Activated CD4-positive, alpha-beta T cell treated with anti-CD3 and anti-CD28 coated beads, Interleukin-2, amount 50 U/mL, for 48 hours (primary cell): ENCODE results near the gene SGO2.

Experiments used
- DNase-seq, 2 experiments: peaks; one replicate each; pipeline ENCODE4 v3.0.0-alpha.2; 2020

Gene SGO2

DNA sequence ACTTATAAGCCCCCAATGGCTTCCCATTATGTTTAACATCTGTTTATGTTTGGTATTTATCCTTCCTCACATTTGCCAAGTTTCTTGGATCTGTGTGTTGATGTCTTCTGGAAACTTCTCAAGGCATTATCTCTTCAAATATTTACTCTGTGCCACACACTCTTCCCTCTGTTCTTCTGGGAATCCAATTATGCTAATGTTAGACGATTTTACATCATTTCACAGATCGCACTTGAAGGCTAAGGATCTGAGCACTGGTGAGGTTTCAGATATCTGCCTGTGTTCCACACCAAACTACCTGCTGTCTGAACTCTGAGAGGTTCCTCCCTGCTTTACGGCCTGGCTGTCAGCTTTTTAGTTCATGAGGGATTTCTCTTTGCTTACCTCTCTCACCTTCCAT, 69.9 kb downstream of the SGO2 start:
- DNase-seq, result no peak

DNA sequence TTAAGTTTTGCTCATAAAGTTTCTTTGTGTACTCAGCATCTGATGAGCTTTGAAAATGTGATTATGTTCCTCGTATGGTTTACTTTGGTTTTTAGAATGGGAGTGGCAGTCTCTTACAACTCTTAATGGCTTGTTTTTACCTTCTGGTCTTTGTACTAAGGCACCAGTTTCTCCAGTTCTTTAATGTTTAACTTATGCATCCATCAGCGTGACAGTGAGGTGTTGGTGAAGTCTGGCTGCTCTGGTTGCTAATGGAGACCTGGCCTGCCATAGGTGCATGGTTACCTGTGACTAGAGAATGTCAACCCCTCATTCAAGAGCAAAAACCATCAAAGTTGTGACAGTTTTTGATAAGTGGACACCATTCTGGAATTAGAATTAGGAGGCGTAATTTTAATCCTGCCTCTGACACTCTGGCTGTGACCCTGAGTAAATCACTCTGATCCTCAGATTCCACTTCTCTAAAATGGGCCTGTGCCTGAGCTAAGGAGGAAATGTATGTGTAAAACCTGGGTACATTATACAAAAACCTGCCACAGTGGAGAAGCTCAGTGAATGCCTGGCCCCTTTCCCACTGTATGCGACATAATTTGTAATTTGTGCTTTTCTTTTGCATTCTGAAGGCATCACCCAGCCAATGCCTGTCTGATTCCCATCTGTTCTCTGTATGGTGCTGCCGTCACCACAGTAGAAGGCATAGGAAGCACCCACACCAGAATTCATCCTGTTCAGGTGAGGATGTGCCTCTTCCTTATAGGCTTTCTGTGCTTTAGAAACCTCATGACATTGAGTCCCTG, 71.0 kb downstream of the SGO2 start:
- no peak for DNase-seq

DNA sequence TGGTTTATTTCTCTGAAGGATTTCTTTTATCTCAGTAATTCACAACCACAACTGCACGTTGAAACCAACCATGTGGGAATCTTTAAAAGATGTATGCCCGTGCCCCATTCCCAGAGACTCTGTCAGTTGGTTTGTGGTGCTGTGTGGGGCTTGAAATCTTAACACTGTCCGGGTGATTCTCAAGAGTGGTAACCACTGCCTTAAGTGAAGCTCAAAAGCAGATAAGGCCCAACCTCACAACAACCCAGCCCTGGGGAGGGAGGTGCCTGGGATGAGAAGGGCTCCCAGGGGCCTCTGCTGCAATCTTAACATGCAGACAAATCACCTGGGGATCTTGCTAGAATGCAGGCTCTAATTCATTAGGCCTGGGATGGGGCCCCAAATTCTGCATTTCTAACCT, 73.2 kb downstream of the SGO2 start:
- no peak for DNase-seq

DNA sequence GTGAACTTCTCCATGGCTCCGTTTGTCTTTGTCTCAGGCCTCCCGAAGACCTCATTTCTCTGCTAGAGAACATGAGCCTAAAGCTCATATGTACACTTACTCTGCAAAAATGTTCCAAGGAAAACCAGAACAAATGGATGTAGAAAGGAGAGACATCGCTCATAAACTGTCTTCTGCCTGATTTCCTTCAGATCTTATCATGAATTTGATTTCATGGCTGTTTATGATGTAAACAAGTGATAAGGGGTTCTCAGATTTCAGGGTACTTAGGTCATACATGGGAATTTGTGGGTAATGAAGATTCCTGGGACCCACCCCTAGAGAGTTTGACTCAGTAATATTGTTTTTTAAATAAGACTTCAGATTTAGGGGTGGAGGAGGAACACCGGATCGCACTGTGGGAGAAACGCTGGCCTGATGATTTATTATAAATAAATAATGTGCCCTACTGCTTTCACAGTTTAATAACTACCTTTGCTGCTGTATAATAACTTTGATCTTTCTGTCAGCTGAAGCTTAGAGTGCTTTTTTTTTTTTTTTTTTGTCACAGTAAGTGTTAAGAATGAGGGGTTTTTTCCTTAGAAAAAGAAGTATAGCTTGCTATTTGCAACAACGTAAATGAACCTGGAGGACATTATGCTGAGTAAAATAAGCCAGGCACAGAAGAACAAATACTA, 74.7 kb downstream of the SGO2 start:
- no peak for DNase-seq

DNA sequence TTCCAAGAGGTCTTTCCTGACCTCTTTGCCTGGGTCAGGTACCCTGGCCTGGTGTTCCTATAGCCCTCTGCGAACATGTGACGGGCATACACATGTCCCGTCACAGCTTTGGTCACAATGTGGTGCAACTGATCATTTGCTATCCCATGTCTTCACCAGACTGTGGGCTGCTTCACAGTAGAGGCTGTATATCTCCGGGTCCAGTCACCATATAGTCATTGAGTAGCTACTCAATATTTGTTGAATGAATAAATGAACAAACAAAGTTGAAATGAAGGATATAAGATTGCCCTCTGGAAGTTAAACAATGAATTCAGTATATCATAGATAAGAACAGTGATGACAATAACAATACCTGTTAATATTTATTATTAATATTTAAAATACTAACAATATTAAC, 76.6 kb downstream of the SGO2 start:
- no peak for DNase-seq

DNA sequence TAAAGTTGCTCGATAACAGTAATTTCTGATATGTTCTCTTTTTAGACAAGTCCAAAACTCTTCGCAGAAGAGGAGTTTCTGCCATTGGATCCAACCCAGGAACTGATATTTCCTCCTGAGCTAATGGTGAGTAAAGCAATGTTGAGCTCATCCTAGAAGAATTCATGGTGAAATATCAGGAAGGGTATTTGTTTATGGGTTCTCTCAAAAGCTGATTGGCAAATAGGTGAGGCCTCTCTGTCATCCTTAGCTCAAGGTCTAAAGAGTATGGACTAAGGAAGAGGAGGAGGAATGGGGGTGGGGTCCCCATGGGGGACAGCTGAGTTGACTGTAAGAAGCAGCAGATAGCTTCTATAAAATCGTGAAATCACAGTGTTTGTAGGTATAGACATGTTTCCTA, 78.0 kb downstream of the SGO2 start:
- no peak for DNase-seq

DNA sequence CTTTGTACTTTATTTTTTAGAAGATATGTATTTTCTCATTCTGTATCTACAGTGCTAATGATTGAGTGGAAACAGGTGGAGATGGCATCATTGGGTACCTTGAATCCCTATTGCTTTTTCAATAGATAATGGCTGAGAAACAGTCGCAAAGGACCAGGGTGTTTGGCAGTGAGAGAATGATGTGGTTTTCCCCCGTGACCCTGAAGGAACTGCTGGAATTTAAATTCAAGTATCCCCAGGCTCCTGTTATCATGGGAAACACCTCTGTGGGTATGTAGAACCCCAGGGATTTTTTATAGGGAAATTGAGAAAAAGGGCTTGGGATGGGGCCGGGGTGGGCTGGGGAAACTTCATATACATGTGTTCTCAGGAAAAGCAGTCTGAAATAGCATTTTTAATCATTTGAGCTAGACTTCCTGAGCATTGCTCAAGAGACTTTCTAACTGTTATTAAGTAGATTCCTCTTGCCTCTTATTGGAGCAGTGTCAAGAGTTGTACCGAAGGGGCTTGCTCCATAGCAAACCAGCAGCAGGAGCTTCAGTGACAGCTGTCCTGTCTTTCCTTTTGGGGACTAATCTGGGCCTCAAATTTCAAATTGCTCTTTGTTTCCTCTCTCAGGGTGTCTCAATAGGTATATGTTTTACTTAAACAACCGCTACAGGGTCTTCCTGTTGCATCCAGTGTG, 78.7 kb downstream of the SGO2 start:
- no peak for DNase-seq

DNA sequence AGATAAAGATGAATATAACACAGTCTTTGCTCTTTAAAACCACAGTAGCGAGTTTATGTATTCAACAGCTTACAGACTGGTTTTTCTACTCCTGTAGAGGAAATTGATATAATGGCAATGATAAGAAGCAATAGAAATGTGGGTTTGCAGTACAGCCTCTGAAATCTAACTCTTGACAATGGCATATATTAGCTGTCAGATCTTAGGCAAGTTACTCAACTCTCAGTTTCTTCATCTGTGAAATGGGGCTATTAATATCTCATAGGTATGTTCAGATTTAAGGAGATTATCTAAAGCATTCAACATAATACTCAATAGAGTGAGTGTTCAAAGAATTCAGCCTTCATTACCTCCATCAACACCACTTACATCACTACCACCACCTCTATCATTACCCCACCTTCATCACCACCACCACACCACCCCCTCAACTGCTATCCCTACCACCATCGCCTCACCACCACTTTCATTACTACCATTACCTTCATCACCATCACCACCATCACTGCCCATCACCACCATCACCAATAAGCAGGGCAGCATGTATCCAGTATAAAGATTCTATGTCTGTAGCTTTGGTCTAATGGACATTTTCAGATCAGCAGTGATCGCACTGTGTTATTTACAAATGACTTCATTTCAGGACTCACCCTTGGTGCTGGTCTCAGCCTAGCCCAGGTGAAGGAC, 82.5 kb downstream of the SGO2 start:
- DNase-seq, result no peak

DNA sequence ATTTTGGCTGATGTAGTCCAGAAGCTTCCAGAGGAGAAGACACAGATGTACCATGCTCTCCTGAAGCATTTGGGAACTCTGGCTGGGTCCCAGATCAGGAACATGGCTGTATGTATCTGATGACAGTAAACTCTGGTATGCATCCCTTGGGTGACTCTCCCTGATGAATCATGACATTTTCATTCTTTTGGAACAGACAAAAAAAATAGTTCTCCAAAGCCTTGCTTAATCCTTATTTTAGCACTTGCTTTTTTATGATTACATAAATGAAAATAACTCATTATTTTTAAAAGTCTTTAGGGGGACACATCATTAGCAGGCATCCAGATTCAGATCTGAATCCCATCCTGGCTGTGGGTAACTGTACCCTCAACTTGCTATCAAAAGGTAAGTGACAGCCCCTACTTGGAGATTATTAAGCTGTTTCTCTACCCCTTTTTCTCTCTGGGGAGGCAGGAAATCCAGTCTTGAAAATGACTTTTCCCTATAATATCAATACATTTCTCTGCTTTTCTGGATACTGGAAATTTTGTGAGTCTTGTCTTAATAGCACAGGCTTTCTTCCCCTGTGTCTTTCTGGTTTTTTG, 83.1 kb downstream of the SGO2 start:
- no peak for DNase-seq

DNA sequence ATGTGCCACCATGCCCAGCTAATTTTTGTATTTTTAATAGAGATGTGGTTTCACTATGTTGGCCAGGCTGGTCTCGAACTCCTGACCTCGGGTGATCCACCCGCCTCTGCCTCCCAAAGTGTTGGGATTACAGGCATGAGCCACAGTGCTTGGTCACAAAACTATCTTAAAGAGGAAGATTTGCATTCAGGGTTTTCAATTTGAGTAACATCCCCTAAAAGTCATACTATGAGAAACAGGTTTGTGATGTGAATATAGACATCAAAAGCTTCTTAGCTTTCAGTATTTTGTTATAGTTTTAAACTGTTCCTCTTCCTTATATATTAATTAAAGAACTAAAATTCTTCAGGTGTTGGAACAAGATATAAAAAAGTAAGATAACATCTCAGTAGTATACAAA, 84.2 kb downstream of the SGO2 start:
- peak in 1 of 2 experiments; percentile 5 for DNase-seq

DNA sequence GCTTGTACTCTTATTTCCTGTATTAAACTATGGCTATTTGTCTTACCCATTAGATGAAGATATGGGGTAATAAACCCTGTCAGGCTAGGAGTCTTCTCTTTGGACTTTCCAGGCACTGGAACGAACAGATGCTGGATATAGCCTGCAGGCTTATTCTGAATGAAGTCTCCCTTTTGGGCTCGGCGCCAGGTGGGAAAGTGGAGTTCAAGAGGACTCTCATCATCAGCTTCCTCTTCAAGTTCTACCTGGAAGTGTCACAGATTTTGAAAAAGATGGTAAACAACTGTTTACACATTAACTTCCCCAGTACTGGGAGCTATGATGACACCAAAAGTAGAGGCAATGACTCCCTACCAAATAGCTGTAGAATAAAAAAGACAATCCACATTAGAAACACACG, 87.7 kb downstream of the SGO2 start:
- DNase-seq, result no peak

DNA sequence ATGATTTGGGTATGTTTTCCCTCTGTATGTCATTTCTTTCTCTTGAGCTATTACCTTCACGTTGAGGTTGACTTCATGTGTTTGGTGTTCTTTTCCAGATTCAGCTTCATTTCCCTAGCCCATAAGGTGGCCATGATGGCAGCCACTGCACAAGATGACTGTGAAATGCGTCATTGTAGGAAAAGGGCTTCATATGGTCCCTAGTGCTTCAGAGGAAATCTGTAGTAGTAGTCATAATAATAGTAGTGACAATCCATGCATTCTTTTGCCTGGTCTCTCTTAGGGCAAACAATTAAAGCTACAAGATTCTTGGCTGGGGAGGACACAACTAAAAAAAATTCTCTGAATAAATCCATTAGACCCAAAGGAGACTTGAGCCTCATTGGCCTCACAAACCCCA, 88.2 kb downstream of the SGO2 start:
- DNase-seq, result no peak

DNA sequence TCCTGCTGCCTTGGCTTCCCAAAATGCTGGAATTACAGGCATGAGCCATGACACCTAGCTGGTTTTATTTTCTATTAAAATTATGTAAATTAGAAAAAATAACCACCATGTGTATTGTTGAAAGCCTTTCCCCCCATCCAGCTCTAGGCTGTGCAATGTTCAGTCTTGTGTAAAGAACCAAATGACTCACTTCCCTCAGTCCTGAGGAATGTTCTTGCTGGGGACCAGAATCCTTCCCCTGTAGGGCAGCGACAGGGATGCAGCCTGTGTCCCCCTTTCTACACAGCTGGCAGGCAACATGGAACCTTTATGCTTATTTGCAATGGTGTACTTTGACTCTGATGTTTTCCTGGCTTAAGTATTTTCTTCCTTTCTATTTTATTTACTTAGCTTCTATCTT, 89.2 kb downstream of the SGO2 start:
- DNase-seq, result no peak

DNA sequence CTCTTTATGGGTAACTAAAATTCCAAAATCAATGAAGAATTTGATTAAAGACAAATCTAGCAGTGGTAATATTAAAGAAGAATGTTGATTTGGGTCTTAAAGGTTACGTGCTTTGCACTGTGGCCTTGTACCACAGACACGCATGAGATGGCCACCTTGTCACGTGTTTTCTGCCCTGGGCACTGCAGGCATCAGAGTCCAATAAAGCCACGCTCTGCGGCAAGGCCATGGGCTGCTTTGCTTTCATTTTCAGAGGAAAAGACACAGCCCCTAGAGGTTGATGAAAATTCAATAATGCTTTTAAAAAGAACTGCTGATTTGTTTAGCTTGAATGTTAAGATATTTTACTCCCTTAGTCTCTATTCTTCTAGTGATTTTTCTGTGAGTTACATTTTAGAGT, 90.2 kb downstream of the SGO2 start:
- no peak for DNase-seq

DNA sequence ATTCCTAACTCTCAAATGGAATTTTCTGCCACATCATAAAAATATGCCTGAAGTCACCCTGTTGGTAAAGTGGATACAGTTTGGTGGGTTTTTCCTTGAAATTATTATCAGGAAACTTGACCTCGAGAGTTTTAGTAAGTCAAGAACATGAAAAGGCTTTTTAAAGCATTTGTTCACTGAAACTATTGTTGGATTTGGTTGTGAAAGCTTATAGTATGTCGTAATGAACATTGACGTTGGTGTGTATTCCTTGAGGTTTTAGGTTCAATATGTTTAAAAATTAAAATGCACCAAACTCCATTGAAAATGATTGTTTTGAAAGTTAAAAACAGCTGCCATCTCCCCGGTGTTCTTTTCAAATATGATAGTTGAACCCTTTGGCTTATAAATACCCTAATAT, 90.6 kb downstream of the SGO2 start:
- DNase-seq, result no peak

DNA sequence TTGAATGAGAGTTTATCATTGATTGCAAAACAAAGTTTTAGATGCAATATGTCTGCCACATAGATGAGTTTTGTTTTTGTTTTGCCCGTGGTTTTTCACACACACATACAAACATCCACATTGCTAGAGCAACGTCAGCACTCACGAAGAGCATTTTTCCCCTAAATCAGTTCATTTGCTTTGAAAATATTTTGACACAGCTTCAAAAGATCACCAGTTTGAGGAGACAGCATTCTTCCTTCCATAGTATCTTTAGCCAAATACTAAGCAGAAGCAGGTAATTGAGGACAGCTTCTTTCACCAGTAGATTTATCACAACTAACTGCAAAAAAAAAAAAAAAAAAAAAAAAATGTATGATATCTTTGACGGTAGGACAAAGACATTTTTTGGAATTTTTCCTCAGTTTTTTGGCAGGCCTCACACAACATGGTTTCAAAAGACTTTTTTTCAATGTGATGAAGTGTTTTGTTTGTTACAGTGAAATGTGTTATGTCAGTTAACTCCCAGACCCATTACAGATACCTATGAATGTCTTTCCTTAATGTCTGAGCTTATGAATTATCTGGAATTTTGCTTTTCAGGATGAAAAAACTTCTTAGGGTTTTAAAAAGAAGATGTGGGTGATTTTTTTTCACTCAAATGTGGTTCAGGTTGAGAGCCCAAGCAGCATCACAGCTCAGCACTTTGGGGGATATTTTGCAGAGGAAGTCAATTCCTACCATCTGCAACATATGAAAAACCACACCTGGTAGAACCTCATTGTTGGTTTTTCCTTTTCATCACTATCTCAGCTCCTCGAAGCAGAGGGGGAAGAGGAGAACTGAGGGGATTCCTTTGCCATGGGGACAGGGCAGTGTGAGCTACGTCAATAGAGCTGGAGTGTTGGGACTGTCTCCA, 91.4 kb downstream of the SGO2 start:
- no peak for DNase-seq

DNA sequence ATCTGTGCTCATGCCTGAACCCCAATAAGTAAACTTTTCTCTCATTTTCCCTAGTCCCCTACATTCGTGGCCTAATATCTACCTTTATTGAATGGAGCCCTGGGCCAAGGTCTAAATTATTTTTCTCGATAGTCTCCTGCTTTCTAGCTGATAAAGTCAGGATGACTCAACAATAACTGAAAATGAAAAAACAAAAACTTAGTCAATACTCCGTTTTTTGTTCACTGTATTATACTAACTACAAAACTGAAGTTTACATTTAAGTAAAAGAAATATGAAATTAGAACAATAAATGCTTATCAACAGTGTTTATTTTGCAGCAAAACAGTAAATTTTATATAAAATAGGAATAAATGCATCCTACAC, 92.0 kb downstream of the SGO2 start:
- DNase-seq, result no peak

DNA sequence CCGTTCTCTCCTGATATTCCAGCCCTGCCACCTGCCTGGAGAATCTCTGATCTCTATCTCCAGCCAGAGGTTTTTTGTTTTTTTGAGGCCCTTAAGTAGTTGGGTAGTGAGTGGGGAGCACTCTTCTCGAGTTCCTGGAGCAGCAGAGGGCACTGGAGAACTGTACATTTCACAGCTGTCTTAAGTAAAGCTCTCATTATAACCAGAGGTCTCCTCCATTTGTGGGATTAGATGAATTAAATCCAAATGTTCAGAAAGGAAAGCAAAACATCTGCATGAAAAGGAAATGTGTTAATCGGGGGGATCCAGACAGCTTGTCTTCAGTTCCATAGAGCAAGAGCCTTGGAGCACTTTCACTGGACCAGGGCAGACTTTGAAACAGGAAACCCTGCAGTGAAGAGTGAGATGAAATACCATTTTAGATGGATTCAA, 92.6 kb downstream of the SGO2 start:
- no peak for DNase-seq

DNA sequence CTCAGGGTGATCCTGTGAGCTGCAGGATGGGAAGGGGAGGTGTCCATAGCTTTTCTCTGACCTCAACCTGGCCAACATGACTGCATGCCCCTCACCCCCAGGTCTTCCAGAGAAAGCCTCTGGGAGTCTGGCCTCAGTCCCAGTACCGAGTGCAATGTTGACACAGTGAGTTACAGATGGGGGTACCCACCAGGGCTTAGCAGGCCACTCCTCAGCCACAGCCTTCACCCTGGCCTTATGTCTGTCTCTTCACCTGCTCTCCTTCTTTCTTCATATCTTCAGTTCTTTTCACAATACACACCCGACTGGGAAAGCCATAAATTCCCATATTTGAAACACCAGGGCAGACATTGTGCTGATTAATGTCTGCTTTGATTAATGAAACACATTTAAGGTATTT, 93.3 kb downstream of the SGO2 start:
- no peak for DNase-seq

DNA sequence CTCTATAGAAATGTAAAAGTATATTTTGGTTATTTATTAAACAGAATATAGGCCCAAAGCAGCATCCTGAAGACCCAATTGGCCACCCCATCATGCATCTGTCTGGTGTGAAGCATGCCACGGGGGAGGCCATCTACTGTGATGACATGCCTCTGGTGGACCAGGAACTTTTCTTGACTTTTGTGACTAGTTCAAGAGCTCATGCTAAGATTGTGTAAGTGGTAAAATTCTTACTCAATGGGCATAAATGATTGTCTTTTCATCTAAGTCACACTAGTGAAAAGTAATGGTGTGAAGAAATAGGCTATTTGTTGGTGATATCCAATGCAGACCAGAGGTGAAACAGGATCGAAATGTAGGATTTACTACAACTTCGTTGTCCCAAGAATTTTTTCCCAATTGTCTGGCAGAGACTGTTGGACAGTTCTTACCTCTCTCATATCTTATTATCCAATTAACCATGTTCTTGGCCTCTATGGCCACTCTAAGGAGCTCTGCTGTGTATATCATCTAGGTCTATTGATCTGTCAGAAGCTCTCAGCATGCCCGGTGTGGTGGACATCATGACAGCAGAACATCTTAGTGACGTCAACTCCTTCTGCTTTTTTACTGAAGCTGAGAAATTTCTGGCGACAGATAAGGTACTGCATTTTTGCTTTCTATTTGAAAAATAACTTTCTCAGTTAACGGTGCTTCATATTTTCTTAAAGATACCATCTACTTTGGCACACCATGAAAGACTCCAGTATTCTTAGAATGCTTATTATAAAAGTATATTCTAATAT, 94.8 kb downstream of the SGO2 start:
- DNase-seq, result no peak

DNA sequence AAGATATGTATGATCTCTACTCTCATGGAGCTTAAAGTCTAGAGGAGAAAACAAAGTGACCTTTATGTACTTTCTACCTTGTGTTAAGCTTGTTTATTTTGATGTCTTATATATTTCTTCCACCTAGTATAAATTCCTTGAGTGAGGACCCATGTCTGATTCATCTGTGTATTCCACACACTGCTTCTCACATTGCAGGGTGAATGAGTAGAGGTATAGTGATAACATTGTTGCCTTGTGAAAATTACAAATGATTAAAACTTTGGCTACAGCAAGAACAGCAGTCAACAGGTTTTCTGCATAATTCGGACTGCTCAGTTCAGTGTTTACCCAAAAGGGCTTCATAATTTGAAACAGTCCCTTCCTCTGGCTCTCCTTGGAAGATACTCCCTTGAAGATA, 96.1 kb downstream of the SGO2 start:
- no peak for DNase-seq
